ENCODE results near the gene PHF21A. TPM values are rescaled to one million over a fixed set of nuclear protein-coding genes. Genes with fewer than 3 reads are reported as not detected.
A peak's percentile ranks its signal among the peaks of the same experiment; 100 is the strongest.

PHF21A gene
- polyA plus RNA-seq, 1 donor (not counting 4 experiments of a cell fraction or from before 2014, with no cell fraction given): 16.1 TPM

GRCh38 chr11:46006418-46007070 is 114.7 kb downstream of the PHF21A start:
- Histone ChIP-seq H3K36me3 (ENCODE audit: control insufficient read depth in 2 of 2, extremely low read depth in 1 of 2, insufficient read depth in 2 of 2, low read length in 2 of 2) (no peaks in the 10 kb centered on the region), H3K9ac (ENCODE audit: control insufficient read depth, extremely low read depth, insufficient read depth, low read length) (no peak overlapping the region), H3K79me2 (ENCODE audit: control insufficient read depth, insufficient read depth, low read length) (no peaks in the 10 kb centered on the region), H3K4me3 (ENCODE audit: control insufficient read depth in 2 of 3, extremely low read depth in 1 of 3, insufficient read depth in 2 of 3, low read depth in 1 of 3, low read length in 3 of 3) (no peak overlapping the region), H3K9me1 (ENCODE audit: control insufficient read depth, extremely low read depth, insufficient read depth, low read length) (no peaks in the 10 kb centered on the region), H2AFZ (ENCODE audit: control insufficient read depth, low read length) (no peak overlapping the region), H3K27me3 (ENCODE audit: control insufficient read depth, extremely low read depth, insufficient read depth, low read length) (no peaks in the 10 kb centered on the region), H3K9me3 (ENCODE audit: control insufficient read depth, low read depth, low read length) (no peaks in the 10 kb centered on the region), H3K4me1 (ENCODE audit: control insufficient read depth, extremely low read depth, insufficient read depth, low read length) (no peaks in the 10 kb centered on the region), H3K27ac (ENCODE audit: control insufficient read depth, insufficient read depth, low read length) (no peak overlapping the region), H3K4me2 (ENCODE audit: control insufficient read depth, extremely low read depth, insufficient read depth, low read depth, low read length) (no peak overlapping the region), H4K20me1 (ENCODE audit: control insufficient read depth, extremely low read depth, insufficient read depth, low read length) (no peaks in the 10 kb centered on the region)
- dilution Hi-C loops (cut with MboI; ENCODE audit: extremely low pct_ligation_motif_present, low sequenced_read_pairs): no loop called here
- DNase-seq (ENCODE audit: low read depth, low spot score) (no peak), FAIRE-seq (peak; percentile 69)
- TF ChIP-seq EZH2 (IDR thresholded peaks at IDR 0.05; ENCODE audit: low read length) (no peak), CTCF (optimal IDR thresholded peaks at IDR 0.05 in 1 of 3, IDR thresholded peaks at IDR 0.05 in 1 of 3, conservative IDR thresholded peaks at IDR 0.05 in 1 of 3; ENCODE audit: extremely low read depth in 1 of 3, insufficient read depth in 2 of 3, low read length in 3 of 3) (peak in 2 of 3 experiments; percentile 63 to 65)

- no peaks in the 10 kb centered on the region for H4K20me1 ChIP-seq (ENCODE audit: control insufficient read depth, extremely low read depth, insufficient read depth, low read length)
- no peaks in the 10 kb centered on the region for H3K79me2 ChIP-seq (ENCODE audit: control insufficient read depth, insufficient read depth, low read length)
- no peak overlapping the region for H3K27ac ChIP-seq (ENCODE audit: control insufficient read depth, insufficient read depth, low read length)
- H3K36me3 ChIP-seq (ENCODE audit: control insufficient read depth in 2 of 2, extremely low read depth in 1 of 2, insufficient read depth in 2 of 2, low read length in 2 of 2): no peaks in the 10 kb centered on the region
- no peak overlapping the region for H3K4me3 ChIP-seq (ENCODE audit: control insufficient read depth in 2 of 3, extremely low read depth in 1 of 3, insufficient read depth in 2 of 3, low read depth in 1 of 3, low read length in 3 of 3)
- FAIRE-seq (no peak), DNase-seq (ENCODE audit: low read depth, low spot score) (no peak)
- no peaks in the 10 kb centered on the region for H3K9me3 ChIP-seq (ENCODE audit: control insufficient read depth, low read depth, low read length)
- no peaks in the 10 kb centered on the region for H3K27me3 ChIP-seq (ENCODE audit: control insufficient read depth, extremely low read depth, insufficient read depth, low read length)
- no peak overlapping the region for H3K4me2 ChIP-seq (ENCODE audit: control insufficient read depth, extremely low read depth, insufficient read depth, low read depth, low read length)
- H3K4me1 ChIP-seq (ENCODE audit: control insufficient read depth, extremely low read depth, insufficient read depth, low read length): no peaks in the 10 kb centered on the region
- no peaks in the 10 kb centered on the region for H3K9me1 ChIP-seq (ENCODE audit: control insufficient read depth, extremely low read depth, insufficient read depth, low read length)
- H3K9ac ChIP-seq (ENCODE audit: control insufficient read depth, extremely low read depth, insufficient read depth, low read length): no peak overlapping the region
- dilution Hi-C loops (cut with MboI; ENCODE audit: extremely low pct_ligation_motif_present, low sequenced_read_pairs): no loop called here
- TF ChIP-seq EZH2 (IDR thresholded peaks at IDR 0.05; ENCODE audit: low read length): no peak
- TF ChIP-seq CTCF (optimal IDR thresholded peaks at IDR 0.05 in 1 of 3, IDR thresholded peaks at IDR 0.05 in 1 of 3, conservative IDR thresholded peaks at IDR 0.05 in 1 of 3; ENCODE audit: extremely low read depth in 1 of 3, insufficient read depth in 2 of 3, low read length in 3 of 3): no peak
- no peak overlapping the region for H2AFZ ChIP-seq (ENCODE audit: control insufficient read depth, low read length)
These were observed 117.7 kb downstream of the PHF21A start for GRCh38 chr11:46003572-46003971.

Data from keratinocyte (primary cell).